Neural crest cell (in vitro differentiated cells): Measurements from ENCODE around the gene PADI3. TPM values are rescaled to one million over a fixed set of nuclear protein-coding genes. Genes with fewer than 3 reads are reported as not detected.

Source experiments
- DNase-seq: peaks from one replicate; pipeline ENCODE4 v3.0.0; 2021; ENCODE audit warnings: low read depth, mixed read lengths, low spot score
- H3K27ac Mint-ChIP-seq: one replicate; pipeline ENCODE4 v1.8.0; 2021; ENCODE audit warnings: mild to moderate bottlenecking, mixed read lengths; ENCODE audit not compliant: unreplicated experiment
- H3K27me3 Mint-ChIP-seq: 2 replicates; pipeline ENCODE4 v1.8.0; 2021; ENCODE audit warnings: low read depth, mild to moderate bottlenecking, mixed read lengths
- H3K36me3 Mint-ChIP-seq: 2 replicates; pipeline ENCODE4 v1.8.0; 2021; ENCODE audit warnings: low read depth, mild to moderate bottlenecking, mixed read lengths
- H3K4me1 Mint-ChIP-seq: 2 replicates; pipeline ENCODE4 v1.8.0; 2021; ENCODE audit warnings: mixed read lengths
- H3K4me3 Mint-ChIP-seq: one replicate; pipeline ENCODE4 v1.8.0; 2021; ENCODE audit warnings: mild to moderate bottlenecking, mixed read lengths
- H3K9me3 Mint-ChIP-seq: 2 replicates; pipeline ENCODE4 v1.8.0; 2021; ENCODE audit warnings: mixed read lengths
- total RNA-seq: library from RNA; stranded (reverse); gene quantifications from 2 replicates; pipeline ENCODE4 v1.2.1, GENCODE V29; 2021
- TF ChIP-seq, protein P1 (sequence below): fragments of 200-600 bp; sonication (generic); conservative IDR thresholded peaks from 2 replicates; pipeline ENCODE4 v1.5.0; 2021; ENCODE audit warnings: antibody characterized with exemption, mild to moderate bottlenecking

PADI3 gene
- total RNA-seq, 1 donor from 2014 or later: not detected

DNA sequence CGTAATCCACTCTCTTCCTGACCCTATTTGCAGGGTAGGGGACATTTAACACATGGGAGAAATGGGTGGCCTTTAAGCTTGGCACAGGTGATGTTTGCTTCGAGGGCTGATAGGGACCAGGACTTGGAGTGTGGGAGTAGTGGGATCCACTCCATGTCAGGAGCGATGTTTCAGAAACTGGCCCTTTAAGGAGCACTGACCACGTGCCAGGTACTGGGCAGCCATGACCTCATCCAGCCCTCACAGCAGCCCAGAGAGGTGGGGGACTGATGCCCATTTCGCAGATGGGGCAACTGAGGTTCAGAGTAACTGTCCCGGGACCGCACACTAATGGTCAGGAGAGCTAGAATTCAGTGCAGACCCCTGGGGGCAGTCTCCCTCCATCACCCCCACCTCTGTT, 11.4 kb downstream of the PADI3 start:
- no peak for DNase-seq
- Mint-ChIP-seq H3K4me1 (no peaks in the 10 kb centered on the region), H3K27me3 (peaks cover 6% of the 10 kb centered on the region), H3K36me3 (no peaks in the 10 kb centered on the region), H3K9me3 (no peaks in the 10 kb centered on the region), H3K27ac (no peak overlapping the region), H3K4me3 (no peak overlapping the region)
- TF ChIP-seq, protein P1, sequence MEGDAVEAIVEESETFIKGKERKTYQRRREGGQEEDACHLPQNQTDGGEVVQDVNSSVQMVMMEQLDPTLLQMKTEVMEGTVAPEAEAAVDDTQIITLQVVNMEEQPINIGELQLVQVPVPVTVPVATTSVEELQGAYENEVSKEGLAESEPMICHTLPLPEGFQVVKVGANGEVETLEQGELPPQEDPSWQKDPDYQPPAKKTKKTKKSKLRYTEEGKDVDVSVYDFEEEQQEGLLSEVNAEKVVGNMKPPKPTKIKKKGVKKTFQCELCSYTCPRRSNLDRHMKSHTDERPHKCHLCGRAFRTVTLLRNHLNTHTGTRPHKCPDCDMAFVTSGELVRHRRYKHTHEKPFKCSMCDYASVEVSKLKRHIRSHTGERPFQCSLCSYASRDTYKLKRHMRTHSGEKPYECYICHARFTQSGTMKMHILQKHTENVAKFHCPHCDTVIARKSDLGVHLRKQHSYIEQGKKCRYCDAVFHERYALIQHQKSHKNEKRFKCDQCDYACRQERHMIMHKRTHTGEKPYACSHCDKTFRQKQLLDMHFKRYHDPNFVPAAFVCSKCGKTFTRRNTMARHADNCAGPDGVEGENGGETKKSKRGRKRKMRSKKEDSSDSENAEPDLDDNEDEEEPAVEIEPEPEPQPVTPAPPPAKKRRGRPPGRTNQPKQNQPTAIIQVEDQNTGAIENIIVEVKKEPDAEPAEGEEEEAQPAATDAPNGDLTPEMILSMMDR: no peak

DNA sequence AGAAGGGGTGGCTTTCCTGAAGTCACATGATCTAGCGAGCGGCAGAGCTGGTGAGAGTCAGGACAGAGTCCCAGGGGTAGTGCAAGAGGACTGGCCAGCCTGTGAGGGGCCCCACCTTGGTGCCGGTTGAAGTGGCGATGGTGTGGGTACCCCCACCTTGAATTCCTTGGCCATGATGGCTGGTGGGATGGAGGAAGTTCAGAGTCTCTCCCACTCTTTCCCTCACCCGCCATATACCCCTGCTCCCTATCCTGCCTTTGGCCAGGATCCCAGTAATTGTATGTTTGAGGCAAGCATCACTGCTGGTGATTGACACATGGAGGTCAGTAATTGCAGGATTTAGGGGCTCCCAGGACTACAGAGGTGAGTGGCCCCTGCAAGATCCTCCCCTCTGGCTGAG, 11.8 kb downstream of the PADI3 start:
- TF ChIP-seq, protein P1: no peak
- Mint-ChIP-seq H3K4me3 (no peak overlapping the region), H3K9me3 (no peaks in the 10 kb centered on the region), H3K27me3 (peaks cover 6% of the 10 kb centered on the region), H3K4me1 (no peaks in the 10 kb centered on the region), H3K27ac (no peak overlapping the region), H3K36me3 (no peaks in the 10 kb centered on the region)
- DNase-seq: no peak

DNA sequence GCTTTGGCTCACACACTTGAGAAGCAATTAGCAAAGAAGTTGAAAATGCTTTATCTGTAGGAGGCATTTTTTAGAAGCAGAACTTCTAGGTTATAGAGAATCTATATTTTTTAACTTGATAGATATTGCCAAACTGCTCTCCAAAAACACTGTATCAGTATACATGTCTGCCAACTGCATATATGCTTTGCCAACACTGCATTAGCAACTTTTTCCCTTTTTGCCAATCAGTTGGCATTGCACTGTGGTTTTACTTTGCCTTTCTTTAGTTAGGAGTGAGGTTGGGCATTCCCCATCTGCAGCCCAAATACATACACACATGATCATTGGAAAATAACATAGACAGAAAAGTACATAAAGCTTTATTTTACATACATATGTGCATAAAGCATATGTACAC, 15.0 kb downstream of the PADI3 start:
- TF ChIP-seq, protein P1: no peak
- peaks cover 6% of the 10 kb centered on the region for H3K27me3 Mint-ChIP-seq
- H3K27ac Mint-ChIP-seq: no peak overlapping the region
- no peak overlapping the region for H3K4me3 Mint-ChIP-seq
- H3K9me3 Mint-ChIP-seq: no peaks in the 10 kb centered on the region
- no peak for DNase-seq
- no peaks in the 10 kb centered on the region for H3K4me1 Mint-ChIP-seq
- no peaks in the 10 kb centered on the region for H3K36me3 Mint-ChIP-seq

GRCh38 chr1:17264470-17264869, 15.6 kb downstream of the PADI3 start:
- Mint-ChIP-seq H3K4me3 (no peak overlapping the region), H3K4me1 (no peaks in the 10 kb centered on the region), H3K36me3 (no peaks in the 10 kb centered on the region), H3K27me3 (peaks cover 6% of the 10 kb centered on the region), H3K9me3 (no peaks in the 10 kb centered on the region), H3K27ac (no peak overlapping the region)
- TF ChIP-seq, protein P1: no peak
- no peak for DNase-seq

GRCh38 chr1:17265162-17265561, 16.3 kb downstream of the PADI3 start:
- H3K36me3 Mint-ChIP-seq: no peaks in the 10 kb centered on the region
- no peaks in the 10 kb centered on the region for H3K4me1 Mint-ChIP-seq
- H3K27ac Mint-ChIP-seq: no peak overlapping the region
- DNase-seq: no peak
- TF ChIP-seq, protein P1: no peak
- H3K4me3 Mint-ChIP-seq: no peak overlapping the region
- peaks cover 6% of the 10 kb centered on the region for H3K27me3 Mint-ChIP-seq
- no peaks in the 10 kb centered on the region for H3K9me3 Mint-ChIP-seq

- Mint-ChIP-seq H3K4me3 (no peak overlapping the region), H3K27me3 (peaks cover 6% of the 10 kb centered on the region), H3K36me3 (no peaks in the 10 kb centered on the region), H3K9me3 (no peaks in the 10 kb centered on the region), H3K4me1 (no peaks in the 10 kb centered on the region), H3K27ac (no peak overlapping the region)
- TF ChIP-seq, protein P1: no peak
- DNase-seq: no peak
Measured at GRCh38 chr1:17265950-17266349, 17.1 kb downstream of the PADI3 start.
